ENCODE measurements around the gene EMX1.

EMX1 gene

DNA sequence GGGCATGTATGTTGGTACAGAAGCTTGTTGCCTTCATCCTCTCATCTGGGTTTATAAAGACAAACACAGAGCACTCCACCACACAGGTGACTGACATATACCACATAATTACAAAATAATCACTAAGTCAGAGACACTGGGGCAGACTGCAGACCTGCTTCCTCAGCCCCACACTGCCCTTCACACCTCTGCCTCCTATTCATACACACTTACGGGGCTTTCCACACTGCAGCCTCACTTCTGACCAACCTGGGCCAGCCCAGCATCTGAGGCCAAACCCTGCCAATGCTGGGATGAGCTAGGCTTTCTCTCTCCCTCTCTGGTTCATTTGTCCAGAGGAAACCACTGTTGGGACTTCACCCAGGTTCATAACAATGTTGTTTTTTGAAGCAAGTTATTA lies 4.5 kb downstream of the EMX1 start:
- Mint-ChIP-seq H3K36me3 (ENCODE audit: insufficient read depth) (peaks cover 6% of the 10 kb centered on the region), H3K27ac (ENCODE audit: low read depth) (no peak overlapping the region), H3K9me3 (no peaks in the 10 kb centered on the region), H3K4me3 (no peak overlapping the region), H3K27me3 (peaks cover 65% of the 10 kb centered on the region), H3K4me1 (peaks cover 14% of the 10 kb centered on the region)
- DNase-seq (ENCODE audit: low spot score in 2 of 2) (no peak), ATAC-seq (replicated peaks; ENCODE audit: extremely low read depth, poor library complexity, severe bottlenecking) (no peak)

DNA sequence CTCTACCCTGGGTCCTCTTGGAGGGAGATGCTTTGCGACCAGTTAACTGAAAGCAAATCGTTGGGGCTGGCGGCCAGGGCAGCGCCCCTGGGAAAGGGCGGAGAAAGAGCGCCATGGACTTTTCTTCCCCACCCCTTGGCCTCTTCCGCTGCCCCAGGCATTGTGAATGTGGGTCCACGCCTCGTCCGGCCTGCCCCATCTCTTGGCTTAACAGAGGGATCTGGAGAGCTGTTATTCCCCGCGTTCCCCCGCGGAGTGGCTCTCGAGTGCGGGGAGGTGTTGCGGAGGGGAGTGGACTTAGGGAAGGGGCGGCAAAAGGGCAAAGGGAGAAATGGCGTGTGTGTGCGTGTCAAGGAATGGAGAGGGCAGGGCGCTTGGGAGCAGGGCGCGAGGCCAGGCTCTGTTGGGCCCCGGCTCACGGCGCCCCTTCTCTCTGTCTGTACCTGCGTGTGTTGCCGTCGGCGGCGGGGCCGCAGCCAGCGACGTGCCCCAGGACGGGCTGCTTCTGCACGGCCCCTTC lies 6.6 kb downstream of the EMX1 start:
- H3K4me1 Mint-ChIP-seq, result peaks cover 5% of the 10 kb centered on the region
- ATAC-seq (replicated peaks; ENCODE audit: extremely low read depth, poor library complexity, severe bottlenecking) (no peak), DNase-seq (ENCODE audit: low spot score in 2 of 2) (no peak)
- no peak overlapping the region for H3K27ac Mint-ChIP-seq (ENCODE audit: low read depth)
- H3K9me3 Mint-ChIP-seq, result no peaks in the 10 kb centered on the region
- H3K27me3 Mint-ChIP-seq, result peaks cover 54% of the 10 kb centered on the region
- H3K4me3 Mint-ChIP-seq, result no peak overlapping the region
- peaks cover 2% of the 10 kb centered on the region for H3K36me3 Mint-ChIP-seq (ENCODE audit: insufficient read depth)

DNA sequence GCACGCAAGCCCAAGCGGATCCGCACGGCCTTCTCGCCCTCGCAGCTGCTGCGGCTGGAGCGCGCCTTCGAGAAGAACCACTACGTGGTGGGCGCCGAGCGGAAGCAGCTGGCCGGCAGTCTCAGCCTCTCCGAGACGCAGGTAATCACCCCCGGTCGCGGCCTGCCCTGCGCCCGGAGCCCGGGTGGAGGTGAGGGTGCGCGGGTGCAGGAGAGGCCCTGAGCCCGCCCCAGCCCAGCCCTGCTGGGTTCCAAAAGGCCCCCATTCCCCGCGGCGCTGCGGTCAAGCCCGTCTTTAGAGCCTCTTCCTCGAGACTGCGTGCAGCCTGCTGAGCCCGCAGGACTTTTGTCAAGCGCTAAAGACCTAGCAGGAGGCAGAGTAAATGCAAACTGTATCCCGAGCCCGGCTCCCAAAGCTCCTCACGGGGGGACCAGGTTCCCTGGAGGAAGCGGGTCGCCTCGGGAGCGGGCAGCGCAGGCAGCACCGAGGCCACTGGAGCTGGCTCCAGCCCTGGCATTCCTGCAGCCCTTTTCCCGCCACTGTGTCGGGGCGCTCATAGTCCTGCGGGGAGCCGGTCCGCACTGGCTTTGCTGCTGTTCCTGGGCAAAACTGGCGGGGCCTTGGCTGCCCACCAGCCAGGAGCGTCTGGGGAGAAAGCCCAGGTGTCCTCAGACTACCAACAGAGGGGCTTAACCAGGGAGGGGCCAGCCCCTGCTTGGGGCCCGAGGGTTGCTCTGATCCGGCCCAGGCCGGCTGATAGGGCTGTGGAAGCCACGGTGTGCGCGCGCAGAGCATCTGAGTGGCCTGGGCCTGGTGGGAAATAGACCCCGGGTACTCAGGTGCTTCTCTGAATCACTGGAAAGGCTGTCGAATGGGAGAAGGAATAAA lies 7.3 kb downstream of the EMX1 start:
- Mint-ChIP-seq H3K4me3 (no peak overlapping the region), H3K4me1 (peaks cover 5% of the 10 kb centered on the region), H3K36me3 (ENCODE audit: insufficient read depth) (peaks cover 2% of the 10 kb centered on the region), H3K9me3 (no peaks in the 10 kb centered on the region), H3K27ac (ENCODE audit: low read depth) (no peak overlapping the region), H3K27me3 (peaks cover 47% of the 10 kb centered on the region)
- DNase-seq (ENCODE audit: low spot score in 2 of 2) (no peak), ATAC-seq (replicated peaks; ENCODE audit: extremely low read depth, poor library complexity, severe bottlenecking) (no peak)

DNA sequence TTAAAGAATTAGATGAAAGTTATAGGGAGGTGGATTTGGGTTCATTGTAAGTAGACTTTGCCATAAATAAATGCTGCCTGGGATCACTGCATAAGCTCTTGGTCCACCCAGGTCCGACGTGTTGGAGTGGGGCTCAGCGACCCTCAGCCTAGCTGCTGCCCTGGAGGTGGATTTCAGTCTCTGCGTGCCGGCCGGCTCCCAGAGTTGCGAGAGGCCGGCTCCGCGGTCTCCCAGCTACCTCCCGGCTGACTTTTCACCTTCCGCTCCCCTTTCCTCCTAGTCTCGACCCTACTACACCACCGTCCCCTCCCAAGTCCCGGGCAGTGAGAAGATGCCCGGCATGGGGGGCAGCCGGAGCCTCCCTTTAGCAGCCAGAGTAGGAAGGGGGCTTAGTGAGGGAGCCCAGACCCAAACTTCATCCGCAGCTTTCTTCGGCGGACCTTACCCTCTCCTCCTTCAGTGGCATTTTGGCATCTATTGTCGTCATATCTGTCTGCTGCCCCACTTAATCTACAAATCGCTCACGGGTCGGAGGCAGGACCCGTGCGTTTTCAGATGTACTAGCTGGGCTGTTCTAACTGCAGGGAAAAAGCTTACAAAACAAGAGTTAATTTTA lies 8.1 kb downstream of the EMX1 start:
- H3K4me3 Mint-ChIP-seq, result no peak overlapping the region
- no peak overlapping the region for H3K27ac Mint-ChIP-seq (ENCODE audit: low read depth)
- no peaks in the 10 kb centered on the region for H3K9me3 Mint-ChIP-seq
- H3K4me1 Mint-ChIP-seq, result peaks cover 5% of the 10 kb centered on the region
- peaks cover 39% of the 10 kb centered on the region for H3K27me3 Mint-ChIP-seq
- ATAC-seq (replicated peaks; ENCODE audit: extremely low read depth, poor library complexity, severe bottlenecking), result no peak
- DNase-seq (ENCODE audit: low spot score in 2 of 2), result no peak
- H3K36me3 Mint-ChIP-seq (ENCODE audit: insufficient read depth), result peaks cover 2% of the 10 kb centered on the region

DNA sequence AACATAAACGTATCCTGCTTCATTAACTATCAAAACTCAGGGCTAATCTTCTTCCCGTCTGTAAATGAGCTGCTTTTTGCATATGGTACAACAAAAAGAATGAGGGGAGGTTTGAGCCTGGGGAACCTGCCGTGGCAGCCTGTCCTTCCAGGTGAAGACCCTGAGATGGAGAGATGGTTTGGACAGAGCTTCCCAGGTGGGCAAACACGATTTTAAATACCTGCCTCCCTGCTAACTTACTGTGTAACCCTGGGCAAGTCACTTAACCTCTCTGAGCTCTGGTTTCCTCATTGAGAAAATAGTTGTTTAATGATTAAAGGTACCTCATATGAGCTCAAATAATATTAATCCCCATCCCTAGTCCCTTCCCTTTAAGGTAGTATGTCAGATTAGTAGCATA lies 9.0 kb downstream of the EMX1 start:
- Mint-ChIP-seq H3K9me3 (no peaks in the 10 kb centered on the region), H3K27ac (ENCODE audit: low read depth) (no peak overlapping the region), H3K4me1 (peaks cover 5% of the 10 kb centered on the region), H3K36me3 (ENCODE audit: insufficient read depth) (peaks cover 2% of the 10 kb centered on the region), H3K4me3 (no peak overlapping the region), H3K27me3 (peaks cover 30% of the 10 kb centered on the region)
- DNase-seq (ENCODE audit: low spot score in 2 of 2) (no peak), ATAC-seq (replicated peaks; ENCODE audit: extremely low read depth, poor library complexity, severe bottlenecking) (no peak)

DNA sequence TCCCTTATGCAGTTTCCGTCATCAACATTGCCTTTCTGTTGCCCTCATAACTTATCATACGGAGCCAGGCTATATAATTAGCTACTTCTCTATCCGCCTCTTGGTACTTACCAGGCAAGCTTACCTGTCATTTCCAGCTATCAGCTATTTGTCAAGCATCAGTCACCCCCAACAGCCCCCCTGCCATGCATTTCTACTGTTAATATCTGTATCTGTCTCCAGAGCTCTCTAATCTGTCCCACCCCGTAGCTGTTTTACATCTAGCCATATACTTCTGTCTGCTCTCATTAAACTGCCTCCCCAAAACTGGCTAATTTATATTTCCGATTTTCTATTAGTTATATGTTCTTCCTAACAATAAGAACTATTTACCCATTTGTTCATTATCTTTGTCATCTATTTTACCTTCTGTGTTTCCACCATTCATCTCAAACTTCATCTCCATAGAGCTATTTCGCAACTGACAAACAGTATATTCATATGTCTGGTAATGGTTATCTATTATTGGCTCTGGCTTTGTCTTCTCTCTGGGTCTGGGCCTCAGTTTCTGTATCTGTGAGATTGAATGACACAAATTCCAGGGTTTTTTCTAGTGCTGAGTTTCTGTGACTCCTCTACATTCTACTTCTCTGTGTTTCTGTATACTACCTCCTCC lies 9.6 kb downstream of the EMX1 start:
- no peak for DNase-seq (ENCODE audit: low spot score in 2 of 2)
- H3K4me1 Mint-ChIP-seq, result peaks cover 5% of the 10 kb centered on the region
- no peak for ATAC-seq (replicated peaks; ENCODE audit: extremely low read depth, poor library complexity, severe bottlenecking)
- H3K4me3 Mint-ChIP-seq, result no peak overlapping the region
- no peaks in the 10 kb centered on the region for H3K9me3 Mint-ChIP-seq
- no peak overlapping the region for H3K27ac Mint-ChIP-seq (ENCODE audit: low read depth)
- peaks cover 24% of the 10 kb centered on the region for H3K27me3 Mint-ChIP-seq
- H3K36me3 Mint-ChIP-seq (ENCODE audit: insufficient read depth), result peaks cover 1% of the 10 kb centered on the region

DNA sequence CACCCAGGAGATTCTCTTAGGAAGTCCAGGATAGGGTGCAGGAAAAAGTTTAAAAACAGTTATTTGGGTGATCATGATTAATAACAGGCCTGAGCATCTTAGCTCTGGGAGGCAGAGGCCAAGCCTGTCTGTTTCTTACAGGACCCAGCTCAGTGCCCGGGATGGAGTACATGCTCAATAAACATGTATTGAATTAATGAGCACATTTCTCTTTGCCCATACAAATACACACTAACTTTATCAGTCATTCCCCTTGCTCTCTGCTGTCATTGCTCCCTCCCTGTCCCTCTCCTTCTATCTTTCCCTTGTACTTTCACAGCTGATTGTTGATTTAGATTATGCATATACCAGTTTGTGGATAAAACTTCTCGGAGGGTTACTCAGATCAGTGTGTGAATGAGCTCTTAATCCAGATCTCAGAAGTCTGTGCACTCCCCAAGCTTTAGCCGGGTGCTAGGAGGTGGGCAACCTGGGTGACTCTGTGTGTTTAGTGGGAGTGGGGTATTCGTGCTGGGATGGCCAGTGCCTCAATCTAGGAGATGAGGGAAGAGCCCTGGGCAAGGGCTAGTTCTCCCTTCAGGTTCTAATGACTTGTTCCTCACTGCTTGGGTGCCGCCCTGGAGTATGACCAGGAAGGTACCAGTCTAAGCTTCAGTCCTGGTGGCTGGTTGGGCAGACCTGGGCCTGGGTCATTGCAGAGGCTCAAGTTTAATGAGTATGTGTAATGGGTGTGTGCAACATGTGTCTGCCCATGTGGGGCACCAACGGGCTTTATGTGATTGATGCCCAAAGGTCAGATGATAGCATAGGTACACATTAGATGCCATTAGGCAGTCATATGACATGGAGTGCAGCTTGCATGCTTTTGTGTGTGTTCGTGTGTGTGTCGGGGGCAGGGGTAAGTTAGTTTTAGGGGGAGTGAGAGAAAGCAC lies 10.6 kb downstream of the EMX1 start:
- H3K9me3 Mint-ChIP-seq, result no peaks in the 10 kb centered on the region
- ATAC-seq (replicated peaks; ENCODE audit: extremely low read depth, poor library complexity, severe bottlenecking), result no peak
- H3K4me1 Mint-ChIP-seq, result peaks cover 5% of the 10 kb centered on the region
- peaks cover 14% of the 10 kb centered on the region for H3K27me3 Mint-ChIP-seq
- H3K4me3 Mint-ChIP-seq, result no peak overlapping the region
- no peak for DNase-seq (ENCODE audit: low spot score in 2 of 2)
- H3K27ac Mint-ChIP-seq (ENCODE audit: low read depth), result no peak overlapping the region
- no peaks in the 10 kb centered on the region for H3K36me3 Mint-ChIP-seq (ENCODE audit: insufficient read depth)

DNA sequence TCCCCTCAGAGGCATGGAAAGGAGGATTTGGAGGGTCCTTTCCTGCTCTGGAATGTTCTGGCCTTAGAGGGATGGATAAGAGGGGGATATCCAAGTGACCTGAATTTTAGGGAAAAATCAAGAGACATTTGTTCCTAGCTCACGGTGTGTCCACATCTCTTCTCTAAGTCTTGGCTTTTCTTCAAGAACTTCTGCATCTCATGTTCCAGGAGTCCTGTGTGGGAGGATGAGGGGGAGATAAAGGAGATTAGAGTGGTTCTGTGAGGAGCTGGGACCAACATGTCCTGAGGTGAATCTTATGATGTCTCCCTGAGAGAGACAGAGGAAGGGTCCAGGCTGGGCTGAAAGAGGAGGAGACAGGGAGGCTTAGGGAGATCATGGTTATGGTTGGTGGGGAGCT lies 11.7 kb downstream of the EMX1 start:
- Mint-ChIP-seq H3K27me3 (peaks cover 5% of the 10 kb centered on the region), H3K9me3 (no peaks in the 10 kb centered on the region), H3K4me1 (peaks cover 1% of the 10 kb centered on the region), H3K36me3 (ENCODE audit: insufficient read depth) (no peaks in the 10 kb centered on the region), H3K27ac (ENCODE audit: low read depth) (no peak overlapping the region), H3K4me3 (no peak overlapping the region)
- ATAC-seq (replicated peaks; ENCODE audit: extremely low read depth, poor library complexity, severe bottlenecking) (no peak), DNase-seq (ENCODE audit: low spot score in 2 of 2) (no peak)

DNA sequence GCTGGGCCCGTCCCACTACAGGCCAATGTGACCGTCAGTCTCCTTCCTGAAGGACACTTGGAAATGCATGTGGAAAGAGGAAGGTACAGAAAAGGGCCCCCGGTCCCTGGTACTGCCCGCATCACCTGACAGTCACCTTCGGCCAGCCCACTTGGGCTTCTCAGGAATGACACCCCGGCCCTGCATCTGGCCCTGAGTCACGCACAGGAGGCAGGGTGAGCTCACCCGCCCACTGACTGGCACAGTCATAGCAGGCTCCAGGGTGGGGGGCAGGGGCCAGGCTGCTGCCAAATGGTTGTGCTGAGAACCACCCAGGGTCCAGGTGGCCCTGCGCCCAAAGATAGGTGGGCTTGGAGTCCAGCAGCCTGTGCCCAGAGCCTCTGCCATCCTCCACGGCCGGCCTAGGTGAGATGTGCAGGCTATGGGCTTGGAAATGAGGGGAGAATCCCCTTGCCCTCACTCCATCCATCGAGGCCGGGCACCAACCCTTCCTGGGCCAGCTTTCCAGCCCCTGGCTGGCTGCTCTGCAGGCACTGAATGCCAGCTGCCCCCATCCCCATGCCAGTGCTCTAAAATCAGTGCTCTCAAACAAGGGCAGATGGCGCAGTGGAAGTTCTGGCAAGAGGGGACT lies 14.1 kb downstream of the EMX1 start:
- H3K4me1 Mint-ChIP-seq, result peaks cover 6% of the 10 kb centered on the region
- no peaks in the 10 kb centered on the region for H3K36me3 Mint-ChIP-seq (ENCODE audit: insufficient read depth)
- no peak overlapping the region for H3K27ac Mint-ChIP-seq (ENCODE audit: low read depth)
- no peak overlapping the region for H3K4me3 Mint-ChIP-seq
- DNase-seq (ENCODE audit: low spot score in 2 of 2) (no peak), ATAC-seq (replicated peaks; ENCODE audit: extremely low read depth, poor library complexity, severe bottlenecking) (no peak)
- peaks cover 25% of the 10 kb centered on the region for H3K27me3 Mint-ChIP-seq
- no peaks in the 10 kb centered on the region for H3K9me3 Mint-ChIP-seq

DNA sequence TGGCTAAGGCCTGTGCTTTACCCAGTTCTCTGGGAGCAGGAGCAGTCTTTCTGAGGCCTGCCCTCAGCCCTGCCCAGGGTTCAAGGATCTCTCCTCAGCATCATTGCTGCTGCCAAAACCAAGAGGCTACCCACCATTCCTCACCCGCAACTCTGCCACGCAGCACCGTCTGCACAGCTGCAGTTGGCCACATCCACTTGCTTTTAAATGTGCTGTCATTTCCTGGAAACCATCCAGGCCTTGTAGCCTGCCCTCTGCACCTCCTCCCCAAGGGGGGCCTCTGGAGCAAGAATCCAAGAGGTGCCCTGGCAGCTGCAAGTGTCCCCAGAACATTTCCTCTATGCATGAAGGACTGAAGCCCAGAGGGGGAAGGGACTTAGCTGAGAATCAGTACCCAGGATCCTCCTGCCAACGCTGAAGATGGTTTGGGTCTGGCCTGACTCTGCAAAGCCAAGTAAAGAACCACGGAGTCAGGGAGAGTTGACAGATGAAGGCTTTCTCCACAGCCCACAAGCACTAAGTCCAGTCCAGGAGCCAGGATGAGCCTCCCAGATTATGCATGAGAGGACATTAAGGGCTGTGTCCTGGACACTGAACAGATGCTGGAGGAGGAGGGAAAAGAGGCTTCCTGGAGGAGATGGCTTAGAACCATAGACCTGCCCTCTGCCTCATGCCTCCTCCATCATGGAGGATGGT lies 14.9 kb downstream of the EMX1 start:
- peaks cover 25% of the 10 kb centered on the region for H3K27me3 Mint-ChIP-seq
- H3K4me1 Mint-ChIP-seq, result peaks cover 6% of the 10 kb centered on the region
- no peak overlapping the region for H3K27ac Mint-ChIP-seq (ENCODE audit: low read depth)
- H3K4me3 Mint-ChIP-seq, result no peak overlapping the region
- H3K9me3 Mint-ChIP-seq, result no peaks in the 10 kb centered on the region
- H3K36me3 Mint-ChIP-seq (ENCODE audit: insufficient read depth), result no peaks in the 10 kb centered on the region
- DNase-seq (ENCODE audit: low spot score in 2 of 2) (no peak), ATAC-seq (replicated peaks; ENCODE audit: extremely low read depth, poor library complexity, severe bottlenecking) (no peak)

DNA sequence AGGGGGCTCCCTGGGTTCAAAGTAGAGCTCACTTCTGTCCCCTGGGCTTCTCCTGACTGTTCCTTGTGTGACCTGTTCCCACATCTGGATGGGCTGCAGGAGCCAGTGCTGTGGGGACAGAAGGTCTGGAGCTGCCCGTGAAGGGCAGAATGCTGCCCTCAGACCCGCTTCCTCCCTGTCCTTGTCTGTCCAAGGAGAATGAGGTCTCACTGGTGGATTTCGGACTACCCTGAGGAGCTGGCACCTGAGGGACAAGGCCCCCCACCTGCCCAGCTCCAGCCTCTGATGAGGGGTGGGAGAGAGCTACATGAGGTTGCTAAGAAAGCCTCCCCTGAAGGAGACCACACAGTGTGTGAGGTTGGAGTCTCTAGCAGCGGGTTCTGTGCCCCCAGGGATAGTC lies 15.5 kb downstream of the EMX1 start:
- no peak for DNase-seq (ENCODE audit: low spot score in 2 of 2)
- Mint-ChIP-seq H3K36me3 (ENCODE audit: insufficient read depth) (no peaks in the 10 kb centered on the region), H3K27me3 (peaks cover 25% of the 10 kb centered on the region), H3K9me3 (no peaks in the 10 kb centered on the region), H3K27ac (ENCODE audit: low read depth) (no peak overlapping the region), H3K4me1 (peaks cover 6% of the 10 kb centered on the region), H3K4me3 (no peak overlapping the region)
- ATAC-seq (replicated peaks; ENCODE audit: extremely low read depth, poor library complexity, severe bottlenecking), result no peak

All from central memory CD8-positive, alpha-beta T cell (primary cell).